LNCAP (cell line): ENCODE data around the gene CRELD2.

ENCODE experiments used
- TF ChIP-seq, protein P1 (sequence below): fragments of 450-650 bp; IDR thresholded peaks from 2 replicates; pipeline ENCODE4 v1.5.1; 2017; ENCODE audit warnings: mild to moderate bottlenecking

Gene CRELD2

DNA sequence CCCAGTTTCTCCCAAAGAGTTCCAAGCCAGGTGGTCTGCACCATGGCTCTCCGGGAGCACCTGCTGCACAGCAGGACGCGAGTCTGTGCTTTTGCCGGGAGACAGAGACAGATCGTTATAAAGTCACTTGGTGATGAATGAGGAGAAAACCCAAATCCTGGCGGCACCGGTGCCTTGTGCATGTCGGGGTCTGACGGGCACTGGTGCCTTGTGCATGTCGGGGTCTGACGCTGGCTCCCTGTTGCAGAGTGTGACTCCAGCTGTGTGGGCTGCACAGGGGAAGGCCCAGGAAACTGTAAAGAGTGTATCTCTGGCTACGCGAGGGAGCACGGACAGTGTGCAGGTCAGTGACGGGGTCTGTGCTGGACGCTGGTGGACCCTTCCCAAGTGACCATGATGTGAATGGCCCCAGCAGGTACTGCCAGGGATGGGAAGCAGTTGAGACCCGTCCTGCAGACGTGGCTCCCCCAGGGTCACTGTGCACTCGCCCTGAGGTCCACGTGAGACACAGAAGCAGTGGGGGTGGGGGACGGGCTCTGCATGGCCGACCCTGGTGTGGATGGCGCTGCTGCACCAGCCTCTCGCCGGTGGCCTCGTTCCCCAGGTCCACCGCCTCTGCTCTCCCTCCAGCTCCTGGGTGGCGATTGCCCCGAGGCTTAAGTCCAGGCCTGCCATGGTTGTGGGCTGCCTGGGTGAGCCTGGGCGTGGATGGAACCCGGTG, 5.8 kb downstream of the CRELD2 start:
- TF ChIP-seq, protein P1, sequence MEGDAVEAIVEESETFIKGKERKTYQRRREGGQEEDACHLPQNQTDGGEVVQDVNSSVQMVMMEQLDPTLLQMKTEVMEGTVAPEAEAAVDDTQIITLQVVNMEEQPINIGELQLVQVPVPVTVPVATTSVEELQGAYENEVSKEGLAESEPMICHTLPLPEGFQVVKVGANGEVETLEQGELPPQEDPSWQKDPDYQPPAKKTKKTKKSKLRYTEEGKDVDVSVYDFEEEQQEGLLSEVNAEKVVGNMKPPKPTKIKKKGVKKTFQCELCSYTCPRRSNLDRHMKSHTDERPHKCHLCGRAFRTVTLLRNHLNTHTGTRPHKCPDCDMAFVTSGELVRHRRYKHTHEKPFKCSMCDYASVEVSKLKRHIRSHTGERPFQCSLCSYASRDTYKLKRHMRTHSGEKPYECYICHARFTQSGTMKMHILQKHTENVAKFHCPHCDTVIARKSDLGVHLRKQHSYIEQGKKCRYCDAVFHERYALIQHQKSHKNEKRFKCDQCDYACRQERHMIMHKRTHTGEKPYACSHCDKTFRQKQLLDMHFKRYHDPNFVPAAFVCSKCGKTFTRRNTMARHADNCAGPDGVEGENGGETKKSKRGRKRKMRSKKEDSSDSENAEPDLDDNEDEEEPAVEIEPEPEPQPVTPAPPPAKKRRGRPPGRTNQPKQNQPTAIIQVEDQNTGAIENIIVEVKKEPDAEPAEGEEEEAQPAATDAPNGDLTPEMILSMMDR, result no peak

DNA sequence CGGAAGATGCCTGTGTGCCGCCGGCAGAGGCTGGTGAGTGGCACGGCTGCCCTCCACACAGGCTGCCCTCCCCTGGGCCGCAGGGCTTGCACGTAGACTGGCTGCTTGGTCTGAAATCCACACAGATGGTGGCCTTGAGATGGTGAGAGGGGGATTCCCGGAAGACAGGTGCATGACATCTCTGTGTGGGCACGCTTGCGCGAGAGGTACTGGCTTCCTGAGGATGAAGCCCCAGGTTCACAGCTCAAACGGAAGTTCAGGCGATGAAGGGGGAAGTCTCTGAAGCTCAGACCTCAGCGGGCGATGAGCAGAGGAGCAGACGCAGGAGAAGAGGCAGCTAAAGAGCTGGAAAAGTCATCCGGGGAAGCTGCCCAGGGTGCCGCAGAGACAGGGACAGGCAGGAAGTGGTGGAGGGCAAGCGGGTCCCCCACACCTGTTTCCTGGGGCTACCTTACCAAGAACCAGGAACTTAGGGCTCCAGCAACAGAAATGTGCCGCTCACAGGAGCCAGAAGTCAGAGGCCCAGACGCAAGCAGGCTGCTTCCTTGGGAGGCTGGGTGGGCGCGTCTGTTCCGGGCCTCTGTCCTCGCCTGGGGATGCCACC, 7.2 kb downstream of the CRELD2 start:
- TF ChIP-seq, protein P1, result no peak

DNA sequence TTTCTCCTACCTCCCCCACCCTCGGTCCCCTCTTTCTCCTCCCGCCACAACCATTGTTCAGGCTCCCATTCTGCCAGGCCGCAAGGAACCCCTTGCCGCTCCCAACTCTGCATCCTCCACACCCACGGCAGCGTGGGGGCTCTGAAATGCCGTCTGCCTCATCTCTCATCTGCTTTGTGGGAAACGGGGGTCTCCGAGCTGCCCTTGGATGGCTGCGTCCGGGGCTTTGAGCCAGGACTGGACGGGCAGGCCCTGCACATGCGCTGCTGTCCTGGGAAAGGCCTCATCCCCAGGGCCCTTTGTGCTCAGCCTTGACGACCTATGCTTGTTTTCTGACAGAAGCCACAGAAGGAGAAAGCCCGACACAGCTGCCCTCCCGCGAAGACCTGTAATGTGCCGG, 8.5 kb downstream of the CRELD2 start:
- TF ChIP-seq, protein P1, result no peak

DNA sequence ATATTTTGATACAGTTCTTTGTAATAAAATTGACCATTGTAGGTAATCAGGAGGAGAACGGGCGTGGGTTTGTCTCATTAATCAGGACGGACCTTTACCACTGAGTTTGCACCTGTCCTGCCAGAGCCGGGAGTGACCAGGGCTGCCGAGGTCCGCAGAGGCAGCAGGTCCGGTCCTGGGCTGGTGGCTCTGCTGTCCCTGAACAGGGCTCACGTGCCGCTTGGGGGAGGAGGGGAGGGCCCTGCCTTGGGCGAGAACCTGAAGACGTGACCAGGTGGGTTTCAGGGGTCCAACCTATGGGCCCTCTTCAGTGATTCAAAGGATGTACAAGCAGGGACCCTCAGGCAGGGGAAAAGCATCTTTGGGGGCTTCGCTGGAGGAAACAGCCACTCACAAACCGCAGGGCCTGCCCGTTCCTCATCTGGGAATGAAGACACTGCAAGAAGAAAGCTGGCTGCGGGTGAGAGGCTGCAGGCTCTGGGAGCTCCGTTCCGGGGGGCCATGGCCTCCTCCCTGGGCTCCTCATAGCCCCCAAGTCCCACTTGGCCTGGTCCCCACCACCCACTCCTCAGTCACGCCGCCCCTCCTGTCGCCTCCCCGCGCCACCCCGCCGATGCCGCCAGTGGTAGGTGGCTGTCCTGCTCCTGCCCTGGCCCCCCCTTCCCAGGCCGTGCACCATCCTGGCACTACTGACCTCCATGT, 9.2 kb downstream of the CRELD2 start:
- TF ChIP-seq, protein P1, result no peak

DNA sequence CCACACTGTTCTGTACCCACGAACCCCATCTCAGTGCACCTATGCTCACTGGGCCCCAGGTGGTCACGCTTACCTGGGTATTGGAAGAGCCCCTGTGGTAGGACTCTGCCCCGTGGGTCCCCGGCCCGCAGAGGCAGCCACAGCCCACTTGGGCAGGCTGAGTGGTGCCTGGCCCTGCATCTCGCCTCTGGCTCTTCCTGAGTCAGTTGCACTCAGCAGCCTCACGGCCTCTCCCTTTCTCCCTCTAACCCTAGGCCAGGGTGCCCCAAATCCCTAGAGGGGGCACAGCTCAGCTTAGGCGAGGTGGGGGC, 9.7 kb downstream of the CRELD2 start:
- TF ChIP-seq, protein P1, result no peak

DNA sequence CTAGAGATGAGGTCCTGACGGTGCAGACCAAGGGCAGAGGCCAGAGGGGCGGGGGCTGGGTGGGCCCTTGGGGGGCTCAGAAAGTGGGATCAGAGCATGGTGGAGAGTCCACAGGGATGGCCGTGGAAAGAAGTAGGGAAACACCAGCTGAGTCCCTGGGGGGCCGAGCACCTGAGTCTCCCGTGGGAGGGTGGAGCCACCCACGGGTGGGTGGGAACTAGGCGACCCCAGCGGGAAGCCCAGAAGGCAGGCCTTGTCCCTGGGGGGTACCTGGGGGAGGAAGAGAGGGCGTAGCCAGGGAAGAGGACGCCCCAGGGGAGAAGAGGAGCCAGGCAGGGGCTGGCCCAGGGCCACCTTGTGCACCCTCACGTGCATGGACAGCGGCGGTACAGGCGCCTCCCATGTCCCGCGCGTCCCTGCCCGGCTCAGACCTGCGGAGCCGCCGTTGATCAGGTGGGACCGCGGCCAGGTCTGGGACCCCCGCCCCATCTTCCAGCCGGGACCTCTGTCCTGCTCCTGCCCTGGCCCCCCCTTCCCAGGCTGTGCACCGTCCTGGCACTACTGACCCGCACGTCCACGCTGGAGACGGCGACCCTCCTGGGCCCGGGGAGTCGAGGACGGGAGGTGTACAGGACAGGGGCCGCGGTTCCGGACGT, 10.2 kb downstream of the CRELD2 start:
- TF ChIP-seq, protein P1, result no peak

DNA sequence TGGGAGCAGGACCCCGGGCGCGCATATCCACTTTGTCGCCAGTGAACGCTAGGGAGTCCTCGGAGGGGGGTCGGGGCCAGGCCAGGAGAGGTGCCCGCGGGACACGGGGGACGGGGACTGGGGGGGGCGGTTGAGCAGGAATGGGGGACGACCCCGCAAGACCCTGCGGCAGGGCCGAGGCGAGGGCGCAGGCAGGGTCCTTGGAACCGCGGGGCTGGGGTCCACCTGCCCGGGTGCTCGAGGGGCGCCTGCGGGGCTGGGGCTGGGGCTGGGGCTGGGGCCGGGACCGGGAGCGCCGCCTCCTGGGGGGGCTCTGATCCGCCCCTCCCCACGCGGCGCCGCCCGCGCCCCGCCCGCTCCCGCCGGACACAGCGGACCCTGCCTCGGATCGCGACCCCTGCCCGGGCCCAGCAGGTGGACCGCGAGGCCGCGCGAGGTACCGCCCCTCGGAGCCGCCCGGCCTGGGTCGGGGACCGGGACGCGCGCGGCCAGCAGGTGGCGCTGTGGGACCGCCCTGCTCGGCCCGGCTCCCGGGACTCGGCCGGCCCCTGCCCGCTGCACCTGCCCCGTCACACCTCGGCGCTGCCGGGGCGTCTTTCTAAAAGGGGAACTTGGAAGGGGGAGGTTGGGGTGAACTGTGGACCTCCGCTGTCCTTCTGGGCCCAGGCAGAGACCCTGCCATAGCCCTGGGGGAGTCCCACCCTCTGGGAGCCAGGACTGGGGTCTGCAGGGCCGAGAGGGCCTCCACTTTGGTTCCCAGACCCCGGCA, 11.0 kb downstream of the CRELD2 start:
- TF ChIP-seq, protein P1, result peak; percentile 89
